ENCODE measurements around the gene BPNT1.

BPNT1 gene

GRCh38 chr1:220076861-220077762 lies 12.5 kb downstream of the BPNT1 start:
- no peak overlapping the region for H3K4me3 ChIP-seq (ENCODE audit: low read depth, low read length)
- no peaks in the 10 kb centered on the region for H3K4me1 ChIP-seq (ENCODE audit: control insufficient read depth, insufficient read depth, low read length)
- no peaks in the 10 kb centered on the region for H3K9me3 ChIP-seq (ENCODE audit: control insufficient read depth, insufficient read depth, low read depth, low read length)
- peaks cover 7% of the 10 kb centered on the region for H3K36me3 ChIP-seq (ENCODE audit: control insufficient read depth, insufficient read depth, low read length)
- no peaks in the 10 kb centered on the region for H3K27me3 ChIP-seq (ENCODE audit: control insufficient read depth, insufficient read depth, low read length)
- no peak overlapping the region for H3K9ac ChIP-seq (ENCODE audit: low read length)
- no peak overlapping the region for H3K27ac ChIP-seq (ENCODE audit: low read depth, low read length)

GRCh38 chr1:220067269-220068204 lies 22.1 kb downstream of the BPNT1 start:
- Histone ChIP-seq H3K9ac (ENCODE audit: low read length) (no peak overlapping the region), H3K27ac (ENCODE audit: low read depth, low read length) (no peak overlapping the region), H3K4me3 (ENCODE audit: low read depth, low read length) (no peak overlapping the region), H3K36me3 (ENCODE audit: control insufficient read depth, insufficient read depth, low read length) (peaks cover 24% of the 10 kb centered on the region), H3K4me1 (ENCODE audit: control insufficient read depth, insufficient read depth, low read length) (no peaks in the 10 kb centered on the region), H3K27me3 (ENCODE audit: control insufficient read depth, insufficient read depth, low read length) (no peaks in the 10 kb centered on the region), H3K9me3 (ENCODE audit: control insufficient read depth, insufficient read depth, low read depth, low read length) (no peaks in the 10 kb centered on the region)

GRCh38 chr1:220062629-220063028 lies 27.0 kb downstream of the BPNT1 start:
- Histone ChIP-seq H3K36me3 (ENCODE audit: control insufficient read depth, insufficient read depth, low read length) (peaks cover 19% of the 10 kb centered on the region), H3K27me3 (ENCODE audit: control insufficient read depth, insufficient read depth, low read length) (no peaks in the 10 kb centered on the region)

GRCh38 chr1:220060876-220061275 lies 28.7 kb downstream of the BPNT1 start:
- Histone ChIP-seq H3K4me1 (ENCODE audit: control insufficient read depth, insufficient read depth, low read length) (peaks cover 7% of the 10 kb centered on the region), H3K36me3 (ENCODE audit: control insufficient read depth, insufficient read depth, low read length) (peaks cover 15% of the 10 kb centered on the region), H3K9ac (ENCODE audit: low read length) (no peak overlapping the region), H3K27ac (ENCODE audit: low read depth, low read length) (0 out of 2 replicates have a peak overlapping the region, but pooled peaks have one; percentile 14), H3K27me3 (ENCODE audit: control insufficient read depth, insufficient read depth, low read length) (no peaks in the 10 kb centered on the region), H3K4me3 (ENCODE audit: low read depth, low read length) (no peak overlapping the region), H3K9me3 (ENCODE audit: control insufficient read depth, insufficient read depth, low read depth, low read length) (no peaks in the 10 kb centered on the region)

More at GRCh38 chr1:220062629-220063028, 27.0 kb downstream of the BPNT1 start:
- Histone ChIP-seq H3K9ac (ENCODE audit: low read length) (no peak overlapping the region), H3K9me3 (ENCODE audit: control insufficient read depth, insufficient read depth, low read depth, low read length) (no peaks in the 10 kb centered on the region), H3K4me3 (ENCODE audit: low read depth, low read length) (no peak overlapping the region), H3K4me1 (ENCODE audit: control insufficient read depth, insufficient read depth, low read length) (peaks cover 7% of the 10 kb centered on the region), H3K27ac (ENCODE audit: low read depth, low read length) (no peak overlapping the region)

GRCh38 chr1:220056374-220056773 lies 33.2 kb downstream of the BPNT1 start:
- Histone ChIP-seq H3K27ac (ENCODE audit: low read depth, low read length) (no peak overlapping the region), H3K27me3 (ENCODE audit: control insufficient read depth, insufficient read depth, low read length) (no peaks in the 10 kb centered on the region), H3K4me3 (ENCODE audit: low read depth, low read length) (no peak overlapping the region), H3K4me1 (ENCODE audit: control insufficient read depth, insufficient read depth, low read length) (peaks cover 7% of the 10 kb centered on the region), H3K36me3 (ENCODE audit: control insufficient read depth, insufficient read depth, low read length) (peaks cover 3% of the 10 kb centered on the region; the same call in 1 of the 2 replicates), H3K9me3 (ENCODE audit: control insufficient read depth, insufficient read depth, low read depth, low read length) (no peaks in the 10 kb centered on the region), H3K9ac (ENCODE audit: low read length) (no peak overlapping the region)

- Histone ChIP-seq H3K27me3 (ENCODE audit: control insufficient read depth, insufficient read depth, low read length) (no peaks in the 10 kb centered on the region), H3K27ac (ENCODE audit: low read depth, low read length) (no peak within 1 kb of the TSS), H3K9me3 (ENCODE audit: control insufficient read depth, insufficient read depth, low read depth, low read length) (no peaks in the 10 kb centered on the region), H3K36me3 (ENCODE audit: control insufficient read depth, insufficient read depth, low read length) (peaks cover under 1% of the 10 kb centered on the region; the same call in 1 of the 2 replicates), H3K4me1 (ENCODE audit: control insufficient read depth, insufficient read depth, low read length) (0 out of 2 replicates have a peak, but pooled peaks cover 7% of the 10 kb centered on the region), H3K4me3 (ENCODE audit: low read depth, low read length) (peak within 1 kb of the TSS; percentile 90), H3K9ac (ENCODE audit: low read length) (peak within 1 kb of the TSS; percentile 78)
Measured at GRCh38 chr1:220046052-220046930, 43.3 kb downstream of the BPNT1 start, which contains the start of gene EPRS1. Gene EPRS1 (minus strand): TSS chr1:220046505. CDS start chr1:220046388, 117 bp downstream.

- Histone ChIP-seq H3K27me3 (ENCODE audit: control insufficient read depth, insufficient read depth, low read length) (no peaks in the 10 kb centered on the region), H3K27ac (ENCODE audit: low read depth, low read length) (no peak overlapping the region), H3K36me3 (ENCODE audit: control insufficient read depth, insufficient read depth, low read length) (peaks cover 5% of the 10 kb centered on the region; the same call in 1 of the 2 replicates), H3K9ac (ENCODE audit: low read length) (peak overlapping the region; percentile 78), H3K4me3 (ENCODE audit: low read depth, low read length) (peak overlapping the region; percentile 90), H3K4me1 (ENCODE audit: control insufficient read depth, insufficient read depth, low read length) (0 out of 2 replicates have a peak, but pooled peaks cover 7% of the 10 kb centered on the region), H3K9me3 (ENCODE audit: control insufficient read depth, insufficient read depth, low read depth, low read length) (no peaks in the 10 kb centered on the region)
Measured at GRCh38 chr1:220045356-220046051, 44.1 kb downstream of the BPNT1 start.

GRCh38 chr1:220044678-220045355 lies 44.8 kb downstream of the BPNT1 start:
- no peaks in the 10 kb centered on the region for H3K27me3 ChIP-seq (ENCODE audit: control insufficient read depth, insufficient read depth, low read length)
- H3K9me3 ChIP-seq (ENCODE audit: control insufficient read depth, insufficient read depth, low read depth, low read length): no peaks in the 10 kb centered on the region
- H3K36me3 ChIP-seq (ENCODE audit: control insufficient read depth, insufficient read depth, low read length): peaks cover 11% of the 10 kb centered on the region
- no peak overlapping the region for H3K27ac ChIP-seq (ENCODE audit: low read depth, low read length)
- no peak overlapping the region for H3K9ac ChIP-seq (ENCODE audit: low read length)
- 0 out of 2 replicates have a peak, but pooled peaks cover 7% of the 10 kb centered on the region for H3K4me1 ChIP-seq (ENCODE audit: control insufficient read depth, insufficient read depth, low read length)
- H3K4me3 ChIP-seq (ENCODE audit: low read depth, low read length): peak overlapping the region; percentile 90

GRCh38 chr1:220043646-220044045 lies 45.9 kb downstream of the BPNT1 start:
- H3K4me3 ChIP-seq (ENCODE audit: low read depth, low read length): no peak overlapping the region
- 0 out of 2 replicates have a peak, but pooled peaks cover 7% of the 10 kb centered on the region for H3K4me1 ChIP-seq (ENCODE audit: control insufficient read depth, insufficient read depth, low read length)
- peaks cover 21% of the 10 kb centered on the region for H3K36me3 ChIP-seq (ENCODE audit: control insufficient read depth, insufficient read depth, low read length)
- no peak overlapping the region for H3K27ac ChIP-seq (ENCODE audit: low read depth, low read length)
- no peaks in the 10 kb centered on the region for H3K27me3 ChIP-seq (ENCODE audit: control insufficient read depth, insufficient read depth, low read length)
- H3K9ac ChIP-seq (ENCODE audit: low read length): no peak overlapping the region
- H3K9me3 ChIP-seq (ENCODE audit: control insufficient read depth, insufficient read depth, low read depth, low read length): no peaks in the 10 kb centered on the region
